Mesothelial cell of epicardium (in vitro differentiated cells): Measurements from ENCODE around the gene TXNDC2. TPM values are rescaled to one million over a fixed set of nuclear protein-coding genes. Genes with fewer than 3 reads are reported as not detected.

ENCODE experiments used
- DNase-seq, 2 experiments: peaks; one replicate each; pipeline ENCODE4 v3.0.0; 2021; ENCODE audit warnings: low spot score in 2 of 2; ENCODE audit not compliant: unreplicated experiment in 2 of 2
- H3K27ac Mint-ChIP-seq: 2 replicates; pipeline ENCODE4 v1.8.0; 2021; ENCODE audit warnings: mixed read lengths
- H3K27me3 Mint-ChIP-seq: 2 replicates; pipeline ENCODE4 v1.8.0; 2021; ENCODE audit warnings: low read depth, mixed read lengths
- H3K36me3 Mint-ChIP-seq: 2 replicates; pipeline ENCODE4 v1.8.0; 2021; ENCODE audit warnings: mixed read lengths
- H3K4me1 Mint-ChIP-seq: 2 replicates; pipeline ENCODE4 v1.8.0; 2021; ENCODE audit warnings: mixed read lengths
- H3K4me3 Mint-ChIP-seq: 2 replicates; pipeline ENCODE4 v1.8.0; 2021; ENCODE audit warnings: mild to moderate bottlenecking, moderate library complexity, mixed read lengths
- H3K9me3 Mint-ChIP-seq: 2 replicates; pipeline ENCODE4 v1.8.0; 2021; ENCODE audit warnings: mixed read lengths
- total RNA-seq: library from RNA; stranded (reverse); gene quantifications from 3 replicates; pipeline ENCODE4 v1.2.1, GENCODE V29; 2021
- TF ChIP-seq, protein P1 (sequence below): fragments of 200-600 bp; sonication (generic); IDR thresholded peaks from one replicate; pipeline ENCODE4 v1.5.0; 2021; ENCODE audit warnings: antibody characterized with exemption; ENCODE audit not compliant: unreplicated experiment

TXNDC2 gene
- total RNA-seq, 1 donor from 2014 or later: not detected

- H3K36me3 Mint-ChIP-seq: no peaks in the 10 kb centered on the region
- H3K4me3 Mint-ChIP-seq: no peak overlapping the region
- no peaks in the 10 kb centered on the region for H3K9me3 Mint-ChIP-seq
- H3K4me1 Mint-ChIP-seq: peaks cover 49% of the 10 kb centered on the region
- no peak overlapping the region for H3K27ac Mint-ChIP-seq
- peaks cover 9% of the 10 kb centered on the region for H3K27me3 Mint-ChIP-seq
- TF ChIP-seq, protein P1, sequence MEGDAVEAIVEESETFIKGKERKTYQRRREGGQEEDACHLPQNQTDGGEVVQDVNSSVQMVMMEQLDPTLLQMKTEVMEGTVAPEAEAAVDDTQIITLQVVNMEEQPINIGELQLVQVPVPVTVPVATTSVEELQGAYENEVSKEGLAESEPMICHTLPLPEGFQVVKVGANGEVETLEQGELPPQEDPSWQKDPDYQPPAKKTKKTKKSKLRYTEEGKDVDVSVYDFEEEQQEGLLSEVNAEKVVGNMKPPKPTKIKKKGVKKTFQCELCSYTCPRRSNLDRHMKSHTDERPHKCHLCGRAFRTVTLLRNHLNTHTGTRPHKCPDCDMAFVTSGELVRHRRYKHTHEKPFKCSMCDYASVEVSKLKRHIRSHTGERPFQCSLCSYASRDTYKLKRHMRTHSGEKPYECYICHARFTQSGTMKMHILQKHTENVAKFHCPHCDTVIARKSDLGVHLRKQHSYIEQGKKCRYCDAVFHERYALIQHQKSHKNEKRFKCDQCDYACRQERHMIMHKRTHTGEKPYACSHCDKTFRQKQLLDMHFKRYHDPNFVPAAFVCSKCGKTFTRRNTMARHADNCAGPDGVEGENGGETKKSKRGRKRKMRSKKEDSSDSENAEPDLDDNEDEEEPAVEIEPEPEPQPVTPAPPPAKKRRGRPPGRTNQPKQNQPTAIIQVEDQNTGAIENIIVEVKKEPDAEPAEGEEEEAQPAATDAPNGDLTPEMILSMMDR: no peak
- DNase-seq: no peak
Measured at GRCh38 chr18:9872823-9873222, 12.9 kb upstream of the TXNDC2 start.

- H3K4me1 Mint-ChIP-seq: peaks cover 35% of the 10 kb centered on the region
- no peak overlapping the region for H3K27ac Mint-ChIP-seq
- peaks cover 13% of the 10 kb centered on the region for H3K27me3 Mint-ChIP-seq
- H3K36me3 Mint-ChIP-seq: no peaks in the 10 kb centered on the region
- H3K4me3 Mint-ChIP-seq: no peak overlapping the region
- TF ChIP-seq, protein P1: no peak
- H3K9me3 Mint-ChIP-seq: no peaks in the 10 kb centered on the region
- no peak for DNase-seq
Measured at GRCh38 chr18:9874728-9875127, 11.0 kb upstream of the TXNDC2 start.

GRCh38 chr18:9876212-9876866, 9.4 kb upstream of the TXNDC2 start:
- Mint-ChIP-seq H3K27ac (peak overlapping the region; percentile 96), H3K9me3 (peaks cover 3% of the 10 kb centered on the region), H3K36me3 (no peaks in the 10 kb centered on the region), H3K4me3 (no peak overlapping the region), H3K4me1 (peaks cover 21% of the 10 kb centered on the region), H3K27me3 (peaks cover 10% of the 10 kb centered on the region)
- TF ChIP-seq, protein P1: no peak
- DNase-seq: no peak

GRCh38 chr18:9876867-9877654, 8.7 kb upstream of the TXNDC2 start:
- Mint-ChIP-seq H3K27ac (peak overlapping the region; percentile 96), H3K4me1 (peaks cover 17% of the 10 kb centered on the region), H3K4me3 (peak overlapping the region; percentile 44), H3K9me3 (peaks cover 3% of the 10 kb centered on the region), H3K27me3 (peaks cover 7% of the 10 kb centered on the region), H3K36me3 (no peaks in the 10 kb centered on the region)
- no peak for DNase-seq
- TF ChIP-seq, protein P1: no peak

DNA sequence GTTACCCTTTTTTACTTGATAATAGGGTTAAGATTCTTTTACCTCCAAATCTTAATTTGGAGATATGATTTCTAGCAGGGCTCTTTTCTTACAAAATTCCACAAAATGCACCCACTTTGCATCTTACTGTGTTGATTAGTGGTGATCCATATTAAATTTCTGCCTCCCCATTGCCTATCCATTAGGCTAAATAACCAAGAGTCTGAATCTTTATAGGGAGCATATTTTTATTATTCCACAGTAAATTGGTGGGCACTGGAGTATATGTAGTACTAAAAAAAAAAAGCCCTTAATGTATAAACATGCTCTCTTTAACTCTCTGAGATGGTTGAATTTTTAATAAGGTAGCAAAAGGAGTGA, 8.1 kb upstream of the TXNDC2 start:
- H3K4me1 Mint-ChIP-seq: peaks cover 17% of the 10 kb centered on the region
- peaks cover 7% of the 10 kb centered on the region for H3K27me3 Mint-ChIP-seq
- H3K9me3 Mint-ChIP-seq: peaks cover 3% of the 10 kb centered on the region
- TF ChIP-seq, protein P1: no peak
- H3K4me3 Mint-ChIP-seq: no peak overlapping the region
- no peak for DNase-seq
- H3K27ac Mint-ChIP-seq: peak overlapping the region; percentile 96
- no peaks in the 10 kb centered on the region for H3K36me3 Mint-ChIP-seq
